ENCODE data around the gene TIAL1. TPM values are rescaled to one million over a fixed set of nuclear protein-coding genes. Genes with fewer than 3 reads are reported as not detected.
A peak's percentile ranks its signal among the peaks of the same experiment; 100 is the strongest.

The TIAL1 gene
- total RNA-seq, 1 experiment from 2014 or later = 46.6 TPM

GRCh38 chr10:119541459-119542356 lies 55.1 kb downstream of the TIAL1 start:
- Histone ChIP-seq H3K9me3 (ENCODE audit: low read length) (no peaks in the 10 kb centered on the region), H3K79me2 (ENCODE audit: low read length) (peaks cover 57% of the 10 kb centered on the region)
- peak; percentile 20 for ATAC-seq

GRCh38 chr10:119541046-119541445 lies 55.7 kb downstream of the TIAL1 start:
- H3F3A ChIP-seq (ENCODE audit: low read length, unreplicated experiment) = no peaks in the 10 kb centered on the region
- H3K4me1 ChIP-seq (ENCODE audit: insufficient read depth, low read length) = peaks cover 28% of the 10 kb centered on the region
- no peaks in the 10 kb centered on the region for H3K36me3 ChIP-seq (ENCODE audit: low read depth, low read length)
- no peaks in the 10 kb centered on the region for H3K9me3 ChIP-seq (ENCODE audit: low read length)
- H3K27ac ChIP-seq (ENCODE audit: low read length) = no peak overlapping the region
- DNase-seq (peak; percentile 13), ATAC-seq (no peak)
- H3K79me2 ChIP-seq (ENCODE audit: low read length) = peaks cover 63% of the 10 kb centered on the region
- peak overlapping the region; percentile 79 for H3K4me3 ChIP-seq (ENCODE audit: low read length)
- peak overlapping the region; percentile 67; the same call in 1 of the 2 replicates for H3K9ac ChIP-seq (ENCODE audit: low read length)
- H3K4me2 ChIP-seq (ENCODE audit: low read length) = peak overlapping the region; percentile 81
- H4K20me1 ChIP-seq (ENCODE audit: low read length) = no peaks in the 10 kb centered on the region
- peak overlapping the region; percentile 84; the same call in 1 of the 2 replicates for H2AFZ ChIP-seq (ENCODE audit: low read length)
- ChIA-PET CTCF (no interaction called here), POLR2A (ENCODE audit: unreplicated experiment) (interaction anchor here (0.6 kb wide), 1 partner anchor 15 kb away, joined by 4 read pairs; no protein-coding TSS in a partner anchor)
- no peak for TF ChIP-seq EZH2 (IDR thresholded peaks at IDR 0.05; ENCODE audit: low read length, unreplicated experiment)
- TF ChIP-seq EZH2phosphoT487 (IDR thresholded peaks at IDR 0.05; ENCODE audit: borderline replicate concordance, low read length) = no peak
- no peak for TF ChIP-seq CTCF (conservative IDR thresholded peaks at IDR 0.05; ENCODE audit: low read depth, low read length)
- no peaks in the 10 kb centered on the region for H3K9me2 ChIP-seq (replicated peaks; ENCODE audit: low read length)
- intact Hi-C loops (cut with micrococcal nuclease) = loop anchor here (1.0 to 5.0 kb wide), 4 partner anchors 47 to 234 kb away; partner anchors contain the start of gene BAG3
- TSS peak; percentile 36 for BruUV-seq (replicated peaks)
- no peaks in the 10 kb centered on the region for H3K27me3 ChIP-seq (ENCODE audit: low read length)

More at GRCh38 chr10:119541459-119542356, 55.1 kb downstream of the TIAL1 start:
- CTCF ChIA-PET = interaction anchor here (0.6 to 1.0 kb wide), 2 partner anchors 27 to 342 kb away, joined by 3 read pairs; no protein-coding TSS in a partner anchor
- peak overlapping the region; percentile 67 for H3K9ac ChIP-seq (ENCODE audit: low read length)
- H3K9me2 ChIP-seq (replicated peaks; ENCODE audit: low read length) = no peaks in the 10 kb centered on the region
- H3K27me3 ChIP-seq (ENCODE audit: low read length) = no peaks in the 10 kb centered on the region
- H3F3A ChIP-seq (ENCODE audit: low read length, unreplicated experiment) = no peaks in the 10 kb centered on the region
- no TSS peak for BruUV-seq (replicated peaks)
- no peak overlapping the region for H3K27ac ChIP-seq (ENCODE audit: low read length)
- POLR2A ChIA-PET (ENCODE audit: unreplicated experiment) = interaction anchor here (0.6 to 0.7 kb wide), 4 partner anchors 14 to 713 kb away, joined by 4 to 6 read pairs (median 4); no protein-coding TSS in a partner anchor
- H3K4me1 ChIP-seq (ENCODE audit: insufficient read depth, low read length) = peaks cover 28% of the 10 kb centered on the region
- peak overlapping the region; percentile 84 for H2AFZ ChIP-seq (ENCODE audit: low read length)
- TF ChIP-seq EZH2phosphoT487 (IDR thresholded peaks at IDR 0.05; ENCODE audit: borderline replicate concordance, low read length) = no peak
- intact Hi-C loops (cut with micrococcal nuclease) = loop anchor here (1.0 to 5.0 kb wide), 5 partner anchors 47 to 343 kb away; partner anchors contain the start of gene BAG3
- peak; percentile 26 for DNase-seq
- peak overlapping the region; percentile 81 for H3K4me2 ChIP-seq (ENCODE audit: low read length)
- H3K36me3 ChIP-seq (ENCODE audit: low read depth, low read length) = no peaks in the 10 kb centered on the region
- H3K4me3 ChIP-seq (ENCODE audit: low read length) = peak overlapping the region; percentile 79
- H4K20me1 ChIP-seq (ENCODE audit: low read length) = no peaks in the 10 kb centered on the region

GRCh38 chr10:119540038-119540437 lies 56.7 kb downstream of the TIAL1 start:
- intact Hi-C loops (cut with micrococcal nuclease) = loop anchor here (5.0 kb wide), 3 partner anchors 88 to 233 kb away; partner anchors contain the start of gene BAG3
- Histone ChIP-seq H3K9me2 (replicated peaks; ENCODE audit: low read length) (no peaks in the 10 kb centered on the region), H3K27me3 (ENCODE audit: low read length) (no peaks in the 10 kb centered on the region), H3K79me2 (ENCODE audit: low read length) (peaks cover 72% of the 10 kb centered on the region), H4K20me1 (ENCODE audit: low read length) (no peaks in the 10 kb centered on the region), H3K9me3 (ENCODE audit: low read length) (no peaks in the 10 kb centered on the region), H2AFZ (ENCODE audit: low read length) (no peak overlapping the region), H3K4me2 (ENCODE audit: low read length) (peak overlapping the region; percentile 81), H3K4me1 (ENCODE audit: insufficient read depth, low read length) (peaks cover 28% of the 10 kb centered on the region), H3K4me3 (ENCODE audit: low read length) (no peak overlapping the region; the same call in 1 of the 2 replicates), H3K36me3 (ENCODE audit: low read depth, low read length) (no peaks in the 10 kb centered on the region), H3K9ac (ENCODE audit: low read length) (no peak overlapping the region; the same call in 1 of the 2 replicates), H3K27ac (ENCODE audit: low read length) (no peak overlapping the region), H3F3A (ENCODE audit: low read length, unreplicated experiment) (no peaks in the 10 kb centered on the region)
- DNase-seq (no peak), ATAC-seq (no peak)
- POLR2A ChIA-PET (ENCODE audit: unreplicated experiment) = no interaction called here
- TF ChIP-seq CTCF (conservative IDR thresholded peaks at IDR 0.05; ENCODE audit: low read depth, low read length) (no peak), EZH2phosphoT487 (IDR thresholded peaks at IDR 0.05; ENCODE audit: borderline replicate concordance, low read length) (no peak), EZH2 (IDR thresholded peaks at IDR 0.05; ENCODE audit: low read length, unreplicated experiment) (no peak)
- no TSS peak for BruUV-seq (replicated peaks)
- CTCF ChIA-PET = no interaction called here
